Progenitor cell of endocrine pancreas (in vitro differentiated cells): ENCODE measurements around the gene MBP. TPM values are rescaled to one million over a fixed set of nuclear protein-coding genes. Genes with fewer than 3 reads are reported as not detected.

ENCODE experiments used
- DNase-seq: peaks from one replicate; pipeline ENCODE4 v3.0.0; 2021; ENCODE audit warnings: low spot score; ENCODE audit not compliant: unreplicated experiment
- H3K27ac Mint-ChIP-seq: 2 replicates; pipeline ENCODE4 v1.8.0; 2021; ENCODE audit warnings: mild to moderate bottlenecking, moderate library complexity, mixed read lengths
- H3K27me3 Mint-ChIP-seq: 2 replicates; pipeline ENCODE4 v1.8.0; 2021; ENCODE audit warnings: mixed read lengths
- H3K36me3 Mint-ChIP-seq: 2 replicates; pipeline ENCODE4 v1.8.0; 2022; ENCODE audit warnings: mixed read lengths; ENCODE audit not compliant: insufficient read depth
- H3K4me1 Mint-ChIP-seq: 2 replicates; pipeline ENCODE4 v1.8.0; 2021; ENCODE audit warnings: low read depth, mixed read lengths
- H3K4me3 Mint-ChIP-seq: 2 replicates; pipeline ENCODE4 v1.8.0; 2021; ENCODE audit warnings: low read depth, mild to moderate bottlenecking, moderate library complexity, mixed read lengths
- H3K9me3 Mint-ChIP-seq: 2 replicates; pipeline ENCODE4 v1.8.0; 2021; ENCODE audit warnings: low read depth, mixed read lengths
- CTCF ChIP-seq: fragments of 200-600 bp; sonication (generic); IDR thresholded peaks from one replicate; pipeline ENCODE4 v1.5.0; 2021; ENCODE audit warnings: antibody characterized with exemption, mild to moderate bottlenecking; ENCODE audit not compliant: unreplicated experiment
- total RNA-seq: library from RNA; stranded (reverse); gene quantifications from 2 replicates; pipeline ENCODE4 v1.2.1, GENCODE V29; 2021

The MBP gene
- total RNA-seq, 1 donor from 2014 or later, result 38.4 TPM

- TF ChIP-seq CTCF, result no peak
- peaks cover 10% of the 10 kb centered on the region for H3K27me3 Mint-ChIP-seq
- peaks cover 16% of the 10 kb centered on the region for H3K9me3 Mint-ChIP-seq
- H3K4me3 Mint-ChIP-seq, result no peak overlapping the region
- H3K27ac Mint-ChIP-seq, result no peak overlapping the region
- DNase-seq, result no peak
- no peaks in the 10 kb centered on the region for H3K4me1 Mint-ChIP-seq
- H3K36me3 Mint-ChIP-seq, result peaks cover 6% of the 10 kb centered on the region
Measured at GRCh38 chr18:77146249-77147080, 13.9 kb upstream of the MBP start.

GRCh38 chr18:77145364-77145901, 12.8 kb upstream of the MBP start:
- H3K36me3 Mint-ChIP-seq, result peaks cover 6% of the 10 kb centered on the region
- peaks cover 16% of the 10 kb centered on the region for H3K9me3 Mint-ChIP-seq

GRCh38 chr18:77144451-77145118, 12.0 kb upstream of the MBP start:
- Mint-ChIP-seq H3K36me3 (peaks cover 6% of the 10 kb centered on the region), H3K9me3 (peaks cover 16% of the 10 kb centered on the region), H3K4me3 (no peak overlapping the region), H3K4me1 (no peaks in the 10 kb centered on the region), H3K27ac (no peak overlapping the region), H3K27me3 (no peaks in the 10 kb centered on the region)
- TF ChIP-seq CTCF, result no peak
- no peak for DNase-seq

More at GRCh38 chr18:77145364-77145901, 12.8 kb upstream of the MBP start:
- no peak for TF ChIP-seq CTCF
- Mint-ChIP-seq H3K27me3 (peaks cover 3% of the 10 kb centered on the region), H3K4me1 (no peaks in the 10 kb centered on the region), H3K27ac (no peak overlapping the region), H3K4me3 (no peak overlapping the region)
- DNase-seq, result no peak

- Mint-ChIP-seq H3K9me3 (peaks cover 16% of the 10 kb centered on the region), H3K4me3 (no peak overlapping the region), H3K36me3 (peaks cover 6% of the 10 kb centered on the region), H3K27me3 (no peaks in the 10 kb centered on the region), H3K27ac (no peak overlapping the region), H3K4me1 (no peaks in the 10 kb centered on the region)
- TF ChIP-seq CTCF, result no peak
- no peak for DNase-seq
Measured at GRCh38 chr18:77144046-77144445, 11.5 kb upstream of the MBP start.

- no peak for TF ChIP-seq CTCF
- Mint-ChIP-seq H3K36me3 (peaks cover 6% of the 10 kb centered on the region), H3K27me3 (no peaks in the 10 kb centered on the region), H3K27ac (no peak overlapping the region), H3K4me1 (no peaks in the 10 kb centered on the region), H3K4me3 (no peak overlapping the region), H3K9me3 (peaks cover 16% of the 10 kb centered on the region)
- DNase-seq, result no peak
Measured at GRCh38 chr18:77143196-77143595, 10.6 kb upstream of the MBP start.
